ENCODE data around the gene CHD6. TPM values are rescaled to one million over a fixed set of nuclear protein-coding genes. Genes with fewer than 3 reads are reported as not detected.

CHD6 gene
- total RNA-seq, 1 experiment from 2014 or later: 26.6 TPM

DNA sequence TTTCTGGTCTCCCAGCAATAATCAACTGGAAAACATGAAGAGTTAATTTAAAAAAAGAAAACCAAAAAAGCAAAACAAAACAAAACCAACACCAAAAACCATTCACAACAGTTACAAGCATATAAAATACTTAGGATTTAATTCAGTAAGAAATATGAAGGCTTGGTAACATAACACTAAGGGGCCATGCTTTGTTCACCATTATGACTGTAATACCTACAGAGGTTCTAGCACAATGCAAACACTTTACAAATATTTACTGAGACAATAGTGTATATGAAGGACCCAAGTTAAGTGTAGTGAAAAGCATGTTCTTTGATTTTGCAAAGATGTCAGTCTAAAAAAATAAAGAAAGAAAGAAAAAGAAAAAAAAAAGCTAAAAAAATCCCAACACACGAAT is 141.7 kb downstream of the CHD6 start:
- Histone ChIP-seq H3K9me2 (ENCODE audit: insufficient read depth) (no peaks in the 10 kb centered on the region), H3K4me3 (replicated peaks in 1 of 2; ENCODE audit: low read depth in 1 of 2, low read length in 2 of 2) (no peak overlapping the region), H3K27ac (ENCODE audit: low read depth, low read length) (no peak overlapping the region), H2AFZ (ENCODE audit: low read depth, low read length, poor library complexity, severe bottlenecking) (no peak overlapping the region), H4K20me1 (ENCODE audit: insufficient read depth) (no peaks in the 10 kb centered on the region), H3K27me3 (ENCODE audit: insufficient read depth, low read length) (no peaks in the 10 kb centered on the region), H3K9ac (ENCODE audit: low read length) (no peak overlapping the region), H3K36me3 (ENCODE audit: control insufficient read depth in 1 of 2, insufficient read depth in 2 of 2, low read length in 2 of 2) (no peaks in the 10 kb centered on the region; a peak in 1 of 4 replicates), H3K79me2 (ENCODE audit: insufficient read depth, low read length) (no peaks in the 10 kb centered on the region), H3K4me2 (ENCODE audit: low read length) (no peak overlapping the region), H3K4me1 (ENCODE audit: control insufficient read depth in 1 of 2, insufficient read depth in 2 of 2, low read length in 2 of 2) (no peaks in the 10 kb centered on the region), H3K9me3 (ENCODE audit: control insufficient read depth in 1 of 2, insufficient read depth in 1 of 2, low read depth in 1 of 2, low read length in 2 of 2) (no peaks in the 10 kb centered on the region)
- BruUV-seq (replicated peaks): no TSS peak
- no peak for TF ChIP-seq YY1 (IDR thresholded peaks at IDR 0.05; ENCODE audit: extremely low read depth, insufficient replicate concordance, low read depth, low read length)
- no peak for TF ChIP-seq EZH2phosphoT487 (IDR thresholded peaks at IDR 0.05; ENCODE audit: borderline replicate concordance)
- TF ChIP-seq CEBPB (IDR thresholded peaks at IDR 0.05; ENCODE audit: low read depth): no peak
- no peak for TF ChIP-seq SRF (IDR thresholded peaks at IDR 0.05; ENCODE audit: low read depth)
- TF ChIP-seq ZNF274 (IDR thresholded peaks at IDR 0.05; ENCODE audit: low read depth, low read length): no peak
- no peak for TF ChIP-seq CBX3 (IDR thresholded peaks at IDR 0.05; ENCODE audit: low read depth)
- ChIA-PET RAD21 (ENCODE audit: low non-redundant PET in 1 of 2, low total read pairs in 2 of 2, uncharacterized antibody in 2 of 2, unreplicated experiment in 2 of 2) (no interaction called here), POLR2A (no interaction called here), CTCF (no interaction called here)
- ATAC-seq (no peak), DNase-seq (ENCODE audit: low read depth, low spot score) (no peak)
- intact Hi-C loops (cut with micrococcal nuclease): no loop called here

DNA sequence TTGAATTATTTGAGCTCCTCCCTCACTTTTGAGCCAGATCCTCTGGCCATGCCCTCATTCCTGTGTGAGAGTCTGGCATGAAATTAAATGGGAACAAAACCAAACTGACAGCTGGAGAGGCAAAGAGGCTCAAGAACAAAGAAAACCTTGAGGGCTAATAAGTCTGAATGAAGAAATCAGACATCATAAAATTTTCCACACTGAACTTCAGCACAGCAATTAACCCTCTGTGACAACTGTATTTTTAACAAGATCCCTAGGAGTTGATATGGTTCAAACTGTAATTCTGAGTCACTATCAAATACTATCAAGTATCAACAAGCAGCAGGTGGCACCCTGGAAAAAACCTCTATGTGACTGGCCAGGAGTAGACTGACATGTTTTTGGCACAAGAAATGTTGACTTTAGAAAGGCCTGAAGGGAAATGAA is 142.2 kb downstream of the CHD6 start:
- Histone ChIP-seq H3K9ac (ENCODE audit: low read length) (no peak overlapping the region), H3K4me1 (ENCODE audit: control insufficient read depth in 1 of 2, insufficient read depth in 2 of 2, low read length in 2 of 2) (no peaks in the 10 kb centered on the region), H3K9me3 (ENCODE audit: control insufficient read depth in 1 of 2, insufficient read depth in 1 of 2, low read depth in 1 of 2, low read length in 2 of 2) (no peaks in the 10 kb centered on the region), H2AFZ (ENCODE audit: low read depth, low read length, poor library complexity, severe bottlenecking) (no peak overlapping the region), H3K27ac (ENCODE audit: low read depth, low read length) (no peak overlapping the region), H3K9me2 (ENCODE audit: insufficient read depth) (no peaks in the 10 kb centered on the region), H3K4me3 (replicated peaks in 1 of 2; ENCODE audit: low read depth in 1 of 2, low read length in 2 of 2) (no peak overlapping the region), H3K36me3 (ENCODE audit: control insufficient read depth in 1 of 2, insufficient read depth in 2 of 2, low read length in 2 of 2) (no peaks in the 10 kb centered on the region; a peak in 1 of 4 replicates), H4K20me1 (ENCODE audit: insufficient read depth) (no peaks in the 10 kb centered on the region), H3K4me2 (ENCODE audit: low read length) (no peak overlapping the region), H3K79me2 (ENCODE audit: insufficient read depth, low read length) (no peaks in the 10 kb centered on the region), H3K27me3 (ENCODE audit: insufficient read depth, low read length) (no peaks in the 10 kb centered on the region)
- ChIA-PET POLR2A (no interaction called here), RAD21 (ENCODE audit: low non-redundant PET in 1 of 2, low total read pairs in 2 of 2, uncharacterized antibody in 2 of 2, unreplicated experiment in 2 of 2) (no interaction called here), CTCF (no interaction called here)
- ATAC-seq: no peak
- TF ChIP-seq POLR2A (IDR thresholded peaks at IDR 0.05; ENCODE audit: borderline replicate concordance, extremely low read depth, insufficient read depth, insufficient read length) (no peak), POLR2AphosphoS5 (IDR thresholded peaks at IDR 0.05; ENCODE audit: low read depth, low read length) (no peak), EZH2 (IDR thresholded peaks at IDR 0.05) (no peak), EZH2phosphoT487 (IDR thresholded peaks at IDR 0.05; ENCODE audit: borderline replicate concordance) (no peak), TCF7L2 (IDR thresholded peaks at IDR 0.05; ENCODE audit: borderline replicate concordance, extremely low read depth, insufficient read depth, insufficient read length) (no peak)
- TF ChIP-seq, protein P1, sequence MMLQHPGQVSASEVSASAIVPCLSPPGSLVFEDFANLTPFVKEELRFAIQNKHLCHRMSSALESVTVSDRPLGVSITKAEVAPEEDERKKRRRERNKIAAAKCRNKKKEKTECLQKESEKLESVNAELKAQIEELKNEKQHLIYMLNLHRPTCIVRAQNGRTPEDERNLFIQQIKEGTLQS (IDR thresholded peaks at IDR 0.05): no peak
- TF ChIP-seq, protein P2, sequence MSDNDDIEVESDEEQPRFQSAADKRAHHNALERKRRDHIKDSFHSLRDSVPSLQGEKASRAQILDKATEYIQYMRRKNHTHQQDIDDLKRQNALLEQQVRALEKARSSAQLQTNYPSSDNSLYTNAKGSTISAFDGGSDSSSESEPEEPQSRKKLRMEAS (IDR thresholded peaks at IDR 0.05): no peak
- no peak for DNase-seq (ENCODE audit: low read depth, low spot score)
- BruUV-seq (replicated peaks): no TSS peak
- intact Hi-C loops (cut with micrococcal nuclease): no loop called here

Data from HCT116 (cell line).